ENCODE results near the gene TADA2B. TPM values are rescaled to one million over a fixed set of nuclear protein-coding genes. Genes with fewer than 3 reads are reported as not detected.
A peak's percentile ranks its signal among the peaks of the same experiment; 100 is the strongest.

TADA2B gene
- total RNA-seq, 4 donors from 2014 or later = 17.9 to 34.1 (median 26.6) TPM

DNA sequence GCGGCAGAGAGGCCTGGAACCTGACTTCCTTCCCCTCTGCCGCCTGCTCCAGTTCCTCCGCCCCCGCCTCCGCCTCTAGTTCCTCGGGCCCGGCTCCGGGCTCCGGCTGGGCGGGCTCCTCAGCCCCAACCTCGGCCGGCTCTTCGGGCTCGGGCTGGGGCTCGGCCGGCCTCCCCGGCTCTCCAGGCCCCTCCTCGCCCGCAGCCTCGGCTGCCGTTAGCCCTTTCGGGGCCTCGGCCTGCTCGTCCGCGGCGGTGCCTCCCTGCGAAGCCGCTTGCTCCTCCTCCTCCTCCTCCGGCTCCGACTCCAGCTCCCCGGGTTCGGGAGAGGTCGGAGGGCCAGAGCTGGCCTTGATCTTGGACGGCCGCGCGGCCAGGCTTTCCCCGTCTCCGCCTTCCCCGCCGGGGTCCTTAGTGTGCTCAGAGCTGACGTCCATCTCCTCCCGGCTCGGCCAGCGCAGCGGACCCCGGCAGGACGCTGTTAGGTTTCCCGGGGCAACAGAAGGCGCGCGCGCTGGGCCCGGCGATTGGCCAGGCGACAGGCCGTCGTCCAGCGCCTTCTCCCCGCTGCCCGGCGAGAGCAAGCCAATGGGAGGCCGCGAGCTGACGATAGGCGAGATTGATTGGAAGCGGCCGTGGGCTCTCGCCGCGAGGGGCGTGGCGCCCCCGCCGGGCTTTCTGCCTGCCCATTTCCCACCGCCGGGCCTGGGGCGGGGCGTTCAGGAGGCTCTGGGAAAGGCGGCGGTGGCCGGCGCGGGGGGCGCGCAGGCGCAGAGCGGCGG is 479 bp upstream of the TADA2B start:
- WGBS, 2 donors = 1 to 2% methylated on average over 29 to 41 of the region's 90 CpGs
- intact Hi-C loops (cut with DNase I) = loop anchor here (2.0 to 10.0 kb wide), 3 partner anchors 26 to 138 kb away; partner anchors contain the start of genes GRPEL1 and TBC1D14

DNA sequence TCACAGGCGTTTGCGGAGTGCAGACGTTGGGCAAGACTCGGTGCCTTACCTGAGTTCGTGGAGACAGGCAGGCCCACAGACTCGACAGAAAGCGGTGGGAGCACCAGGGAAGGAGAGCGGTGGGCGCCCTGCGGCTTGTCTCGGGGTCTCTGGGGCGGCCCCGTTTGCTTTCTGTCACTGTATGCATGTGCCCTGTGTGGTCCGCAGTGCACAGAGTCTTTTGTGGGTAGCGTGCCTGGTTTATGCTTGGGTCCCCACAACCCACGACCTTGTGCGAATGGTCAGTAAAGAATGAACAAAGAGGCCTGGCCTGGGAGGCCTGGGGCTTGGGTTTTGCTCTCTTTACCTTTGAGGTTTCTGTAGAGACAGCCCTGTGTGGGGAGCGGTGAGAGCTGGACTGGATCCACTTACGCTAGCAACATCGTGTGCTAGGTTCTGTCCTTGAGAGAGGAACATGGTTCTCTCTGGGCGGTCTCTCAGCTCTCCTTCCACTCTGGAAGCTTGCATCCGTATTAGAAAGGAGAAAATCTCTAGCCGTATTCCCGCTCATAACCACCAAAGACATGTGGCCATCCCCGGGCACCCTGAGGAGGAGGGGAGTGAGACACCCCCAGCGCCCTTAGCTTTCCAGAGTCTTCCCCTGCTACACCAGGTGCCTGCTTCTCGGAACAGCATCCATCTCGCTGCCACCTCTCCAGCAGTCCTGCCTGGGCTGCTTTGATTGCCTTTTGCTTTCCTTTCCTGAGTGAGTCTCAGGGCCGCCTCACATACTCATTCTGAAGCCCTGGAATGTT is 1.2 kb downstream of the TADA2B start:
- Histone ChIP-seq H3K9me3 (no peaks in the 10 kb centered on the region), H3K4me1 (peaks cover 32 to 38% of the 10 kb centered on the region in 2 donors), H3K27ac (peak overlapping the region in 1 of 3 donors; percentile 78), H3K27me3 (no peaks in the 10 kb centered on the region), H3K4me3 (replicated peaks in 1 of 3) (peak overlapping the region; percentile 60 to 96 (median 88)), H3K36me3 (no peaks in the 10 kb centered on the region)
- peak; percentile 33 to 37 for DNase-seq
- TF ChIP-seq, protein P1, sequence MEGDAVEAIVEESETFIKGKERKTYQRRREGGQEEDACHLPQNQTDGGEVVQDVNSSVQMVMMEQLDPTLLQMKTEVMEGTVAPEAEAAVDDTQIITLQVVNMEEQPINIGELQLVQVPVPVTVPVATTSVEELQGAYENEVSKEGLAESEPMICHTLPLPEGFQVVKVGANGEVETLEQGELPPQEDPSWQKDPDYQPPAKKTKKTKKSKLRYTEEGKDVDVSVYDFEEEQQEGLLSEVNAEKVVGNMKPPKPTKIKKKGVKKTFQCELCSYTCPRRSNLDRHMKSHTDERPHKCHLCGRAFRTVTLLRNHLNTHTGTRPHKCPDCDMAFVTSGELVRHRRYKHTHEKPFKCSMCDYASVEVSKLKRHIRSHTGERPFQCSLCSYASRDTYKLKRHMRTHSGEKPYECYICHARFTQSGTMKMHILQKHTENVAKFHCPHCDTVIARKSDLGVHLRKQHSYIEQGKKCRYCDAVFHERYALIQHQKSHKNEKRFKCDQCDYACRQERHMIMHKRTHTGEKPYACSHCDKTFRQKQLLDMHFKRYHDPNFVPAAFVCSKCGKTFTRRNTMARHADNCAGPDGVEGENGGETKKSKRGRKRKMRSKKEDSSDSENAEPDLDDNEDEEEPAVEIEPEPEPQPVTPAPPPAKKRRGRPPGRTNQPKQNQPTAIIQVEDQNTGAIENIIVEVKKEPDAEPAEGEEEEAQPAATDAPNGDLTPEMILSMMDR (IDR thresholded peaks at IDR 0.05) = no peak
- no peak for TF ChIP-seq POLR2A (IDR thresholded peaks at IDR 0.05)
- intact Hi-C loops (cut with DNase I) = loop anchor here (5.0 to 10.0 kb wide), 2 partner anchors 57 to 140 kb away; partner anchors contain the start of gene TBC1D14
- 18 to 24% methylated on average over 24 to 29 of the region's 29 CpGs for WGBS, 2 donors

More for the DNA sequence above, 479 bp upstream of the TADA2B start:
- TF ChIP-seq, protein P1 (IDR thresholded peaks at IDR 0.05) = peak in 3 of 6 experiments; percentile 56 to 83 (median 69)
- TF ChIP-seq POLR2A (IDR thresholded peaks at IDR 0.05) = peak in 1 of 2 donors; percentile 45
- Histone ChIP-seq H3K9me3 (no peaks in the 10 kb centered on the region), H3K27ac (peak overlapping the region; percentile 14 to 50 (median 46)), H3K4me3 (replicated peaks in 1 of 3) (peak overlapping the region; percentile 17 to 74 (median 33)), H3K27me3 (no peaks in the 10 kb centered on the region), H3K4me1 (peaks cover 32 to 38% of the 10 kb centered on the region in 2 donors), H3K36me3 (no peaks in the 10 kb centered on the region)
- DNase-seq = peak; percentile 98

DNA sequence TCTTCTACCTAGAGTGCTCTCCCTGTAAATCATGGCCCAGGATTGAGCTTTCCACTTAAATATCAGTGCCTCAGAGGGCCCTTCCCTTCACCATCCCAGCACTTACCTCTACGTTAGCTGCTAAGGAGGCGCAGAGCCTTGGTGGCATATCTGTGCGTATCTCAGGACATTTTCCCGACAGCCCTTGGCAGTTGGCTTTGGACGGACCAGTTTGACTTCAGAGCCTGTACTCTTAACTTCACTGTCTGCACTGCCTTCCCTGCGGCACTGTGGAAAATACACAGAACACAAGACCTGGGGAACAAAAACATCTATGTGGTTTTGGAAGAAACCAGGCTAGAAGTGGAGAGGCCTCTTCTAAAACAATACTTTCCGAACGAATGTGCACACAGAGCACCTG is 2.4 kb downstream of the TADA2B start:
- 48 to 51% methylated on average over 8 of the region's 8 CpGs for WGBS, 2 donors
- peak; percentile 21 to 26 for DNase-seq

DNA sequence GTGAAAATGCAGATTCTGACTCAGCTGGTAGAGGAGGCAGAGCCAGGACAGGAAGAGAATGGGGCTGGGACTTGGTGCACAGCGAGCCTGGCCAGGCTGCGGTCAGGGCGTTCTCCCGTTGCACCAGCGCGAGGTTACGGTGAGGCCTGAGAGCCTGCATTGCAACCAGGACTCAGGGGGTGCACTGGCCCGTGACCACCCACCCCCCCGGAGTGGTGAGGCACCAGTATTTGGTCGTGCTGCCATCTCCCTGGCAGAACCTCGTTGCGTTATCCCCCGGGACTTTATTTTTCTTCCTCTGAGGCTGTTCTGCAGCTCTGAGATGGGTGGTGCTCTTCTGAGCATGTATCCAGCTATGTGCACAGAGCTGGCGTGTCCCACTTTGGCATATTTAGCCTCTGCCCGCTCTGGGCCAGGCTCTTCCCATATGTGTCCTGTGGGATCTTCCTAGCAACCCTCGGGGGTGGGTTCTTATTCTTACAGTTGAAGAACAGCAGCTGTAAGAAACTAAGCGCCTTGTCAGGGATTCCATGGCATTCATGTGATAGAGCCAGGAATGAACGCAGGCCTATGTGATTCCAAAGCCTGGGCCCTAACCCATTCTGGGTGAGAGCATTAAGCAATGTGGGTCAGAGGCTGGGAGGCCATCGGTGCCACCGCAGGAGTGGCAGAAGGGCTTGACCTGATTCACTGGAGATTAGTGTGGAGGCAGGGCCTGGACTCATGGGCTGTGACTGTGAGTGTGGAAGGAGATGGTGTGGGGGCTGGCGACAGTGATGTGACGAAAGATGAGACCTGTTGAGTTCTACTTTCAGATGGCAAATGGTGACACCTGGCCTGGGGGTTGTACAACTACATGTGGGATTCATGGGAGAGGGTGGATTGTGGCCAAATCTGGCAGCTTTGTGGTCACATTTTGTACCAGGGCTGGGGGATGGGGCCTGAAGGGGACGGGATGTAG is 3.1 kb downstream of the TADA2B start:
- intact Hi-C loops (cut with DNase I) = loop anchor here (10.0 kb wide), 1 partner anchor 141 kb away; the partner anchor contains the start of gene TBC1D14
- DNase-seq = peak; percentile 63 to 65
- WGBS, 2 donors = 55 to 62% methylated on average over 21 to 22 of the region's 23 CpGs
- H3K27me3 ChIP-seq = no peaks in the 10 kb centered on the region
- H3K36me3 ChIP-seq = no peaks in the 10 kb centered on the region
- H3K9me3 ChIP-seq = no peaks in the 10 kb centered on the region
- H3K4me3 ChIP-seq (replicated peaks in 1 of 3) = peak overlapping the region in 1 of 3 donors; percentile 1
- H3K4me1 ChIP-seq = peaks cover 32 to 38% of the 10 kb centered on the region in 2 donors
- TF ChIP-seq POLR2A (IDR thresholded peaks at IDR 0.05) = peak in 1 of 2 donors; percentile 8
- TF ChIP-seq, protein P1 (IDR thresholded peaks at IDR 0.05) = no peak
- H3K27ac ChIP-seq = peak overlapping the region in 2 of 3 donors; percentile 13 to 19

More for the DNA sequence above, 2.4 kb downstream of the TADA2B start:
- Histone ChIP-seq H3K9me3 (no peaks in the 10 kb centered on the region), H3K27ac (peak overlapping the region in 2 of 3 donors; percentile 13 to 19), H3K4me3 (replicated peaks in 1 of 3) (peak overlapping the region in 1 of 3 donors; percentile 1), H3K27me3 (no peaks in the 10 kb centered on the region), H3K36me3 (no peaks in the 10 kb centered on the region), H3K4me1 (peaks cover 32 to 38% of the 10 kb centered on the region in 2 donors)
- TF ChIP-seq, protein P1 (IDR thresholded peaks at IDR 0.05) = no peak
- TF ChIP-seq POLR2A (IDR thresholded peaks at IDR 0.05) = no peak
- intact Hi-C loops (cut with DNase I) = loop anchor here (10.0 kb wide), 1 partner anchor 141 kb away; the partner anchor contains the start of gene TBC1D14
